ENCODE data around the gene ROBO4. TPM values are rescaled to one million over a fixed set of nuclear protein-coding genes. Genes with fewer than 3 reads are reported as not detected.

The ROBO4 gene
- total and polyA plus RNA-seq, 9 of the 15 experiments (the other 6 are each of a cell fraction or from before 2014, with no cell fraction given): not detected

DNA sequence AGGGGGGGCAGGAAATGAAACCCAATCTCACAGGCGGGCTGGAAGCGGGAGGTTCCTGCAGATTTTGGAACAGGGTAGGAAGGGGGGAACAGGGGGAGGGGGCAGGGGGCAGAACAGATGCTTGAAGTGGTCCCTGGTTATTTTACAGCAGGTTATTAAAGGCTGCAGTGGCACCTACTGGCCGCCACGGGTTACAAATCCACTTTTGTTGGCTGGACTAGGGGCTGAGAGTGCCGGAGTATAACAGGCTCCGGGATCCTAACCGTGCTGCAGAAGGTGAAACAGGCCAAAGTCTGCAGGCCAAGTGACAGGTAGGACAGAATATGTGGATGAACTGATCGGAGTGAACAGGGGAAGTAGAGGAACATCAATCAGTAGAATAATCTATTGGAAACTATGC is 30.0 kb downstream of the ROBO4 start:
- Histone ChIP-seq H3K27me3 (ENCODE audit: control insufficient read depth in 2 of 2, insufficient read depth in 2 of 2, low read length in 2 of 2) (peaks cover 34 to 83% of the 10 kb centered on the region in 2 experiments), H3K9me3 (replicated peaks; ENCODE audit: control insufficient read depth, insufficient read depth, low read depth, low read length) (no peaks in the 10 kb centered on the region), H3K79me2 (ENCODE audit: control insufficient read depth, insufficient read depth, low read length) (no peaks in the 10 kb centered on the region), H3K27ac (ENCODE audit: extremely low read depth, low read depth, low read length) (no peak overlapping the region), H3K36me3 (ENCODE audit: control insufficient read depth, insufficient read depth, low read length) (no peaks in the 10 kb centered on the region), H4K20me1 (replicated peaks; ENCODE audit: control insufficient read depth, insufficient read depth, low read length) (no peaks in the 10 kb centered on the region; the same call in none of the 2 replicates), H3K4me3 (no peak overlapping the region), H3K9ac (ENCODE audit: insufficient read depth in 1 of 2, low read depth in 2 of 2, low read length in 2 of 2) (no peak overlapping the region), H3K4me2 (ENCODE audit: insufficient read depth, low read length) (no peak overlapping the region), H3K9me1 (ENCODE audit: control insufficient read depth, insufficient read depth, low read length) (peaks cover 3% of the 10 kb centered on the region), H3K4me1 (replicated peaks in 1 of 2; ENCODE audit: control insufficient read depth in 2 of 2, insufficient read depth in 2 of 2, low read length in 2 of 2) (peaks cover 5 to 22% of the 10 kb centered on the region in 2 experiments; a peak in 2 of 5 replicates), H2AFZ (ENCODE audit: low read depth, low read length) (no peak overlapping the region)
- POLR2A ChIA-PET: no interaction called here
- no TSS peak for BruUV-seq (replicated peaks)
- ATAC-seq: peak; percentile 80
- in situ Hi-C loops (cut with MboI) (loop anchor here (25.0 kb wide), 1 partner anchor 805 kb away; no protein-coding TSS in a partner anchor), intact Hi-C loops (cut with micrococcal nuclease) (loop anchor here (10.0 kb wide), 1 partner anchor 803 kb away; no protein-coding TSS in a partner anchor)
- CTCF ChIA-PET (ENCODE audit: low intra/inter-chr PET ratio): interaction anchor here (2.2 kb wide), 2 partner anchors 30 to 199 kb away, joined by 7 to 17 read pairs; no protein-coding TSS in a partner anchor
- under 1% methylated on average over 8 of the region's 8 CpGs for WGBS (ENCODE audit: insufficient coverage, low coverage, missing lambda C conversion rate)
- peak; percentile 37 to 53 (median 50) for DNase-seq (ENCODE audit: extremely low read depth in 1 of 4, low spot score in 3 of 4)
- FAIRE-seq: peak; percentile 29
- TF ChIP-seq RBM25 (IDR thresholded peaks at IDR 0.05; ENCODE audit: low read depth, low read length, severe bottlenecking) (no peak), HNRNPL (IDR thresholded peaks at IDR 0.05; ENCODE audit: low read depth, low read length) (no peak), SMC3 (conservative IDR thresholded peaks at IDR 0.05; ENCODE audit: insufficient read depth, low read depth, low read length) (0 out of 2 replicates have a peak, but pooled peaks have one; percentile 6), RCOR1 (IDR thresholded peaks at IDR 0.05; ENCODE audit: borderline replicate concordance in 1 of 2, low read depth in 2 of 2, low read length in 2 of 2) (no peak), LEF1 (IDR thresholded peaks at IDR 0.05) (no peak), C11orf30 (IDR thresholded peaks at IDR 0.05; ENCODE audit: low read depth) (no peak), RAD21 (CRISPR knock-in tag; conservative IDR thresholded peaks at IDR 0.05 in 1 of 2, IDR thresholded peaks at IDR 0.05 in 1 of 2) (peak; percentile 22 to 40; a peak in 3 of 4 replicates), TEAD1 (CRISPR knock-in tag; IDR thresholded peaks at IDR 0.05) (no peak), HDAC6 (IDR thresholded peaks at IDR 0.05; ENCODE audit: low read depth, low read length) (no peak), ARID1B (IDR thresholded peaks at IDR 0.05) (no peak)
- TF ChIP-seq, protein P1, sequence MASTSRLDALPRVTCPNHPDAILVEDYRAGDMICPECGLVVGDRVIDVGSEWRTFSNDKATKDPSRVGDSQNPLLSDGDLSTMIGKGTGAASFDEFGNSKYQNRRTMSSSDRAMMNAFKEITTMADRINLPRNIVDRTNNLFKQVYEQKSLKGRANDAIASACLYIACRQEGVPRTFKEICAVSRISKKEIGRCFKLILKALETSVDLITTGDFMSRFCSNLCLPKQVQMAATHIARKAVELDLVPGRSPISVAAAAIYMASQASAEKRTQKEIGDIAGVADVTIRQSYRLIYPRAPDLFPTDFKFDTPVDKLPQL (IDR thresholded peaks at IDR 0.05; ENCODE audit: extremely low read depth, insufficient read length): no peak
- TF ChIP-seq, protein P2, sequence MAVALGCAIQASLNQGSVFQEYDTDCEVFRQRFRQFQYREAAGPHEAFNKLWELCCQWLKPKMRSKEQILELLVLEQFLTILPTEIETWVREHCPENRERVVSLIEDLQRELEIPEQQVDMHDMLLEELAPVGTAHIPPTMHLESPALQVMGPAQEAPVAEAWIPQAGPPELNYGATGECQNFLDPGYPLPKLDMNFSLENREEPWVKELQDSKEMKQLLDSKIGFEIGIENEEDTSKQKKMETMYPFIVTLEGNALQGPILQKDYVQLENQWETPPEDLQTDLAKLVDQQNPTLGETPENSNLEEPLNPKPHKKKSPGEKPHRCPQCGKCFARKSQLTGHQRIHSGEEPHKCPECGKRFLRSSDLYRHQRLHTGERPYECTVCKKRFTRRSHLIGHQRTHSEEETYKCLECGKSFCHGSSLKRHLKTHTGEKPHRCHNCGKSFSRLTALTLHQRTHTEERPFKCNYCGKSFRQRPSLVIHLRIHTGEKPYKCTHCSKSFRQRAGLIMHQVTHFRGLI (CRISPR knock-in tag; IDR thresholded peaks at IDR 0.05): no peak
- TF ChIP-seq, protein P3, sequence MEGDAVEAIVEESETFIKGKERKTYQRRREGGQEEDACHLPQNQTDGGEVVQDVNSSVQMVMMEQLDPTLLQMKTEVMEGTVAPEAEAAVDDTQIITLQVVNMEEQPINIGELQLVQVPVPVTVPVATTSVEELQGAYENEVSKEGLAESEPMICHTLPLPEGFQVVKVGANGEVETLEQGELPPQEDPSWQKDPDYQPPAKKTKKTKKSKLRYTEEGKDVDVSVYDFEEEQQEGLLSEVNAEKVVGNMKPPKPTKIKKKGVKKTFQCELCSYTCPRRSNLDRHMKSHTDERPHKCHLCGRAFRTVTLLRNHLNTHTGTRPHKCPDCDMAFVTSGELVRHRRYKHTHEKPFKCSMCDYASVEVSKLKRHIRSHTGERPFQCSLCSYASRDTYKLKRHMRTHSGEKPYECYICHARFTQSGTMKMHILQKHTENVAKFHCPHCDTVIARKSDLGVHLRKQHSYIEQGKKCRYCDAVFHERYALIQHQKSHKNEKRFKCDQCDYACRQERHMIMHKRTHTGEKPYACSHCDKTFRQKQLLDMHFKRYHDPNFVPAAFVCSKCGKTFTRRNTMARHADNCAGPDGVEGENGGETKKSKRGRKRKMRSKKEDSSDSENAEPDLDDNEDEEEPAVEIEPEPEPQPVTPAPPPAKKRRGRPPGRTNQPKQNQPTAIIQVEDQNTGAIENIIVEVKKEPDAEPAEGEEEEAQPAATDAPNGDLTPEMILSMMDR (IDR thresholded peaks at IDR 0.05 in 2 of 3, conservative IDR thresholded peaks at IDR 0.05 in 1 of 3; ENCODE audit: insufficient read depth in 2 of 3, low read depth in 1 of 3, low read length in 3 of 3): peak; percentile 51 to 58 (median 52); a peak in 5 of 6 replicates
- TF ChIP-seq, protein P4, sequence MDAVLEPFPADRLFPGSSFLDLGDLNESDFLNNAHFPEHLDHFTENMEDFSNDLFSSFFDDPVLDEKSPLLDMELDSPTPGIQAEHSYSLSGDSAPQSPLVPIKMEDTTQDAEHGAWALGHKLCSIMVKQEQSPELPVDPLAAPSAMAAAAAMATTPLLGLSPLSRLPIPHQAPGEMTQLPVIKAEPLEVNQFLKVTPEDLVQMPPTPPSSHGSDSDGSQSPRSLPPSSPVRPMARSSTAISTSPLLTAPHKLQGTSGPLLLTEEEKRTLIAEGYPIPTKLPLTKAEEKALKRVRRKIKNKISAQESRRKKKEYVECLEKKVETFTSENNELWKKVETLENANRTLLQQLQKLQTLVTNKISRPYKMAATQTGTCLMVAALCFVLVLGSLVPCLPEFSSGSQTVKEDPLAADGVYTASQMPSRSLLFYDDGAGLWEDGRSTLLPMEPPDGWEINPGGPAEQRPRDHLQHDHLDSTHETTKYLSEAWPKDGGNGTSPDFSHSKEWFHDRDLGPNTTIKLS (IDR thresholded peaks at IDR 0.05; ENCODE audit: borderline replicate concordance, low read depth): no peak
- TF ChIP-seq, protein P5, sequence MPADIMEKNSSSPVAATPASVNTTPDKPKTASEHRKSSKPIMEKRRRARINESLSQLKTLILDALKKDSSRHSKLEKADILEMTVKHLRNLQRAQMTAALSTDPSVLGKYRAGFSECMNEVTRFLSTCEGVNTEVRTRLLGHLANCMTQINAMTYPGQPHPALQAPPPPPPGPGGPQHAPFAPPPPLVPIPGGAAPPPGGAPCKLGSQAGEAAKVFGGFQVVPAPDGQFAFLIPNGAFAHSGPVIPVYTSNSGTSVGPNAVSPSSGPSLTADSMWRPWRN (IDR thresholded peaks at IDR 0.05; ENCODE audit: low read depth): no peak

Data from K562 (cell line).